B cell (primary cell): Measurements from ENCODE around the gene ACSBG1. TPM values are rescaled to one million over a fixed set of nuclear protein-coding genes. Genes with fewer than 3 reads are reported as not detected.

Experiments used
- ATAC-seq: fragments of 200-7000 bp; cut with Tn5 transposase; one replicate; pipeline ENCODE4 v1.10.0; 2021; ENCODE audit warnings: low read depth, mild to moderate bottlenecking, moderate number of reproducible peaks, moderate library complexity
- CTCF ChIA-PET: fragments of 350-600 bp; sonication (Branson Sonifier 250); formaldehyde crosslinking; loops from one replicate; lab custom pipeline; 2021; ENCODE audit warnings: antibody characterized with exemption, inconsistent platforms; lab: Charles Lee
- POLR2A ChIA-PET: fragments of 350-600 bp; sonication (Branson Sonifier 250); formaldehyde crosslinking; loops from one replicate; lab custom pipeline; 2021; ENCODE audit warnings: antibody characterized with exemption; lab: Charles Lee
- DNase-seq: peaks from one replicate; pipeline ENCODE4 v3.0.0; 2013
- H2AFZ ChIP-seq: 2 replicates; pipeline ENCODE4 v1.6.1; 2012; ENCODE audit warnings: mild to moderate bottlenecking, low read depth, low read length; ENCODE audit not compliant: insufficient read depth, poor library complexity, severe bottlenecking
- H3K27ac ChIP-seq, 2 donors: 1 replicate in 1 of 2; 2 replicates in 1 of 2; pipeline ENCODE4 v1.5.1; 2012 to 2013; ENCODE audit warnings: low read length in 2 of 2, mild to moderate bottlenecking in 2 of 2, moderate library complexity in 1 of 2
- H3K27me3 ChIP-seq, 4 experiments: fragments of 200-600 bp in 1 of 4; sonication (generic) in 1 of 4; replicated peaks in 1 of 4; 1 replicate in 2 of 4; 2 replicates in 2 of 4; pipeline versions ENCODE4 v1.6.1 to v1.7.0; 2013 to 2016; ENCODE audit warnings: low read length in 3 of 4, mild to moderate bottlenecking in 2 of 4, mixed read lengths in 1 of 4, moderate library complexity in 1 of 4; ENCODE audit not compliant: insufficient read depth in 4 of 4, control insufficient read depth in 3 of 4; ENCODE audit errors: control extremely low read depth in 1 of 4
- H3K36me3 ChIP-seq, 2 experiments: replicated peaks in 1 of 2; 1 replicate in 1 of 2; 2 replicates in 1 of 2; pipeline versions ENCODE4 v1.6.1 to v1.7.1; 2013; ENCODE audit warnings: low read length in 1 of 2; ENCODE audit not compliant: insufficient read depth in 2 of 2, control insufficient read depth in 1 of 2; ENCODE audit errors: control extremely low read depth in 1 of 2, extremely low read depth in 1 of 2
- H3K4me1 ChIP-seq, 2 donors: fragments of 200-600 bp in 1 of 2; sonication (generic) in 1 of 2; 1 replicate in 1 of 2; 2 replicates in 1 of 2; pipeline versions ENCODE4 v1.5.1 to v1.6.1; 2013 to 2017; ENCODE audit warnings: low read length in 2 of 2; ENCODE audit not compliant: control insufficient read depth in 2 of 2, insufficient read depth in 2 of 2
- H3K4me2 ChIP-seq: replicated peaks from 2 replicates; pipeline ENCODE3; 2012; ENCODE audit warnings: mild to moderate bottlenecking, low read depth, low read length; ENCODE audit not compliant: poor library complexity, severe bottlenecking
- H3K4me3 ChIP-seq, 5 experiments: fragments of 200-600 bp in 1 of 5; sonication (generic) in 1 of 5; 1 replicate in 3 of 5; 2 replicates in 2 of 5; pipeline versions ENCODE4 v1.5.1 to v1.7.0; 2011 to 2016; ENCODE audit warnings: low read length in 4 of 5, mild to moderate bottlenecking in 4 of 5, low read depth in 2 of 5, control low read depth in 1 of 5, moderate library complexity in 1 of 5; ENCODE audit not compliant: insufficient read depth in 1 of 5; ENCODE audit errors: control extremely low read depth in 1 of 5, extremely low read depth in 1 of 5
- H3K79me2 ChIP-seq: fragments of 200-600 bp; sonication (generic); one replicate; pipeline ENCODE4 v1.6.0; 2016; ENCODE audit warnings: low read length; ENCODE audit not compliant: control insufficient read depth, insufficient read depth
- H3K9ac ChIP-seq: fragments of 200-600 bp; sonication (generic); 2 replicates; pipeline ENCODE4 v1.6.1; 2017; ENCODE audit warnings: mild to moderate bottlenecking, low read length, moderate library complexity
- H3K9me3 ChIP-seq, 3 donors: one replicate each; pipeline versions ENCODE4 v1.6.1 to v1.7.1; 2013; ENCODE audit warnings: low read length in 2 of 3; ENCODE audit not compliant: control insufficient read depth in 2 of 3, insufficient read depth in 1 of 3; ENCODE audit errors: control extremely low read depth in 1 of 3
- H4K20me1 ChIP-seq: 2 replicates; pipeline ENCODE4 v1.6.0; 2012; ENCODE audit warnings: mild to moderate bottlenecking, low read length; ENCODE audit not compliant: insufficient read depth, control insufficient read depth, poor library complexity, severe bottlenecking
- H3K27ac Mint-ChIP-seq: one replicate; pipeline ENCODE4 v1.8.0; 2021; ENCODE audit warnings: mixed read lengths
- H3K27me3 Mint-ChIP-seq: one replicate; pipeline ENCODE4 v1.8.0; 2021; ENCODE audit warnings: mixed read lengths
- H3K4me1 Mint-ChIP-seq: one replicate; pipeline ENCODE4 v1.8.0; 2021; ENCODE audit warnings: mixed read lengths
- H3K4me3 Mint-ChIP-seq: one replicate; pipeline ENCODE4 v1.8.0; 2021; ENCODE audit warnings: mixed read lengths
- H3K9me3 Mint-ChIP-seq: one replicate; pipeline ENCODE4 v1.8.0; 2022; ENCODE audit warnings: mixed read lengths; ENCODE audit not compliant: insufficient read depth
- CTCF ChIP-seq: fragments of 200-600 bp; IDR thresholded peaks from one replicate; pipeline ENCODE4 v1.8.0; 2022; ENCODE audit warnings: antibody characterized with exemption, mild to moderate bottlenecking
- EZH2 ChIP-seq: IDR thresholded peaks from 2 replicates; pipeline ENCODE4 v1.6.1; 2012; ENCODE audit warnings: borderline replicate concordance, low read depth, mild to moderate bottlenecking, moderate library complexity, low read length; ENCODE audit not compliant: insufficient read depth, poor library complexity, severe bottlenecking
- WGBS: methylation state at CpG from one replicate; pipeline ENCODE4 v1.1.5; 2013; ENCODE audit warnings: missing lambda C conversion rate; ENCODE audit not compliant: insufficient coverage; 5-methylcytosine and 5-hydroxymethylcytosine counted together
- intact Hi-C: fragments of 100-400 bp; cut with micrococcal nuclease; formaldehyde crosslinking; loops from one replicate; pipeline ENCODE4 v1.10.0; 2022
- polyA plus RNA-seq: library from polyadenylated mRNA; depleted of rRNA; stranded (reverse); fragments of >200 nt; gene quantifications from 2 replicates; pipeline ENCODE4 v1.2.3, GENCODE V29; 2012
- total RNA-seq, 2 donors: library from RNA; stranded (reverse); fragments of 120-200 nt in 1 of 2; gene quantifications; 1 replicate in 1 of 2; 2 replicates in 1 of 2; pipeline versions ENCODE4 v1.2.3 to v1.2.4, GENCODE V29; 2013 to 2022

Gene ACSBG1
- total and polyA plus RNA-seq, 2 donors (not counting 1 experiment from before 2014, with no cell fraction given) = 0.03 to 0.07 TPM

GRCh38 chr15:78208341-78208844, 26.0 kb downstream of the ACSBG1 start:
- Histone ChIP-seq H3K9me3 (no peaks in the 10 kb centered on the region), H3K4me3 (no peak overlapping the region), H3K27ac (no peak overlapping the region), H3K79me2 (no peaks in the 10 kb centered on the region), H3K27me3 (peaks cover 0 to 8% (median 0%) of the 10 kb centered on the region in 4 experiments), H4K20me1 (no peaks in the 10 kb centered on the region), H3K36me3 (no peaks in the 10 kb centered on the region), H3K4me2 (no peak overlapping the region), H3K9ac (no peak overlapping the region), H3K4me1 (no peaks in the 10 kb centered on the region), H2AFZ (no peak overlapping the region)
- CTCF ChIA-PET = no interaction called here
- DNase-seq (no peak), ATAC-seq (no peak)
- Mint-ChIP-seq H3K4me3 (no peak overlapping the region), H3K9me3 (no peaks in the 10 kb centered on the region), H3K27me3 (peaks cover 19% of the 10 kb centered on the region), H3K4me1 (no peaks in the 10 kb centered on the region), H3K27ac (no peak overlapping the region)
- TF ChIP-seq CTCF (no peak), EZH2 (no peak)
- intact Hi-C loops = no loop called here
- WGBS = 71% methylated on average over 8 of the region's 8 CpGs
- POLR2A ChIA-PET = no interaction called here

- Histone ChIP-seq H3K4me2 (no peak overlapping the region), H3K79me2 (no peaks in the 10 kb centered on the region), H3K4me1 (no peaks in the 10 kb centered on the region), H4K20me1 (no peaks in the 10 kb centered on the region), H3K9me3 (no peaks in the 10 kb centered on the region), H3K27me3 (peaks cover 0 to 2% (median 0%) of the 10 kb centered on the region in 4 experiments), H2AFZ (no peak overlapping the region), H3K9ac (no peak overlapping the region), H3K36me3 (no peaks in the 10 kb centered on the region), H3K4me3 (no peak overlapping the region), H3K27ac (no peak overlapping the region)
- ChIA-PET POLR2A (no interaction called here), CTCF (interaction anchor here (0.6 to 1.2 kb wide), 2 partner anchors 12 to 89 kb away, joined by 3 read pairs; no protein-coding TSS in a partner anchor)
- intact Hi-C loops = no loop called here
- DNase-seq (no peak), ATAC-seq (no peak)
- 80% methylated on average over 6 of the region's 8 CpGs for WGBS
- H3K4me3 Mint-ChIP-seq = no peak overlapping the region
- H3K27ac Mint-ChIP-seq = no peak overlapping the region
- no peak for TF ChIP-seq CTCF
- TF ChIP-seq EZH2 = no peak
- no peaks in the 10 kb centered on the region for H3K9me3 Mint-ChIP-seq
- peaks cover 19% of the 10 kb centered on the region for H3K27me3 Mint-ChIP-seq
- H3K4me1 Mint-ChIP-seq = no peaks in the 10 kb centered on the region
Observed at GRCh38 chr15:78207641-78208340, 26.6 kb downstream of the ACSBG1 start.
